HG02973 (cell line): ENCODE results near the gene RAVER1.

Experiments used
- ATAC-seq: cut with Tn5 transposase; IDR thresholded peaks from one replicate; pipeline ENCODE4 v1.9.1; 2021; ENCODE audit warnings: moderate library complexity; ENCODE audit not compliant: unreplicated experiment

Gene RAVER1

GRCh38 chr19:10270616-10271394 is 62.5 kb downstream of the RAVER1 start, which contains the start of gene ICAM1:
Gene ICAM1 (plus strand): TSS chr19:10271120. CDS start chr19:10271160, 40 bp downstream.
- peak; percentile 32 for ATAC-seq

- peak; percentile 39 for ATAC-seq
Observed at GRCh38 chr19:10270180-10270615, 63.1 kb downstream of the RAVER1 start.

- ATAC-seq = peak; percentile 34
Observed at GRCh38 chr19:10269333-10270179, 63.8 kb downstream of the RAVER1 start.

GRCh38 chr19:10268071-10268470 is 65.3 kb downstream of the RAVER1 start:
- no peak for ATAC-seq

GRCh38 chr19:10266706-10267105 is 66.6 kb downstream of the RAVER1 start:
- no peak for ATAC-seq
